NCI-H510A (cell line): ENCODE results near the gene AKAP7.

Source experiments
- DNase-seq: peaks from one replicate; lab custom pipeline; 2025; lab: John Stamatoyannopoulos, UW

Gene AKAP7

GRCh38 chr6:131205481-131206244 lies 70.4 kb downstream of the AKAP7 start:
- no peak for DNase-seq

DNA sequence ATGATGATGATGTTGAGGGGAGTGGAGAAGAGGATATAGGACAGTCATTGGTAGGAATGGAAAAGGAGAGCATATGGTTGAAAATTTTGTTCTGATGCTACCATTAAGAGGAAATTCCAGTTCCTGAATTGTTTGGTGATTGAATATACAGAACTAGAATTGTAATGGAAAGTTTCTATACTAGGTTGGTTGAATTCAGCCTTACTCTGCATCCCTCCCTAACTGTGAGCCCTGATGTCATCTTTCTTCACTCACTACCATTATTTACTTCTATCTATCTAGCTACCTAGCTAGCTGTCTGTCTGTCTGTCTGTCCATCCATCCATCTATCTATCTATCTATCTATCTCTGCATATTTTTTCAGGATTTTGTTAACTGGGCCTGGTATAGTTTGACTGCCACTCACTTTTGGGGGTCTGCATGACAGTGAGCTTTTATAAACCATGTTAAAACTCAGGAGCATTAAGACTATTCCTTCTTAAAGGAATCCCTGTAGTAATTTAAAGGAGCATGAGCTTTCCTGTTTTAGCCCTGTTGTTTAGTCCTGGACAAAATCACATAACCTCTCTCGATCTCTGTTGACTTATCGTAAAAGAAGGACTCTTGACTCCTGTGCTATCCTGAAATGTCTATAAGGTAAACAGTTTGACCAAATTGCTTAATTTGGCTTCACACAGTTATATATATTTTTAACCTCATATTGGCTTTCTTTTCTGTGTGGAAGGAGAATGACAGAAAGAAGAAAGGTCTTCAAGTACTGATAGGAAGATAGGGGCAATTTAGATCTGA lies 71.4 kb downstream of the AKAP7 start:
- no peak for DNase-seq

DNA sequence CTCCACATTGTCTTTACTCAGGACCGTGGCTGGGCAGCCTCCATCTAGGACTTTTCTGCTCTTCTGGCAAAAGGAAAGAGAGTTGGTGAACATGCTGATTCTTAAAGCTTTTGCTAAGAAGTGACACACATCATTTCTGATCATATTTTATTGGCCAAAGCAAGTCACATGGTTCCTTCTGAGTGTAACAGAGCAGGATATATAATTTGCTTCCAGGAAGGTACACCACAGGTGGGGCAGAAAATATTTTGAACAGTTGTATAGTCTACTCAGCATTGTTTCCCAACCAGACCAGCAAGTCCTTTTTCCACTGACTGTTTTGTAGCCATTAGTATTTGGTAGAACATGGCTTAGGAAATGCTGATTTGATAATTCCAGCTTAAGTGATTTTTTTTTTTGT lies 73.5 kb downstream of the AKAP7 start:
- no peak for DNase-seq

DNA sequence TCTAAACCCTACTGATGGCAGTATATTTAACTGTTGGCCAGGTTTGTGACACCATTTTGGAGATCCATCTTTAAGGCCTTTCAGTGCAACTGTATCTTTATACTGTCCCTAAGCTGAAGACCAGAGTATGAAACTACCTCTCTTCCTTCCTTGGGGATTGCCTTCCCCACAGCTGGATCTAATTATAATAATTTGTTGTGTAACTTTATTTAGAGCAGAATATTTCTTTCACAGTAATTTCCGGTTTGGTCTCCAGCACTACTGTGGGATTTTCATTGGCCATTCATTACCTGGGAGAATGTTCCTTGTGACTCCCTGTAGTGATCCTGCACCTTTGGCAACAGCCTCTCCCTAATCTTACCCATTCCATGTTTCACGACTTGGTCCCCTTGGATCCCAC lies 75.2 kb downstream of the AKAP7 start:
- DNase-seq: no peak

DNA sequence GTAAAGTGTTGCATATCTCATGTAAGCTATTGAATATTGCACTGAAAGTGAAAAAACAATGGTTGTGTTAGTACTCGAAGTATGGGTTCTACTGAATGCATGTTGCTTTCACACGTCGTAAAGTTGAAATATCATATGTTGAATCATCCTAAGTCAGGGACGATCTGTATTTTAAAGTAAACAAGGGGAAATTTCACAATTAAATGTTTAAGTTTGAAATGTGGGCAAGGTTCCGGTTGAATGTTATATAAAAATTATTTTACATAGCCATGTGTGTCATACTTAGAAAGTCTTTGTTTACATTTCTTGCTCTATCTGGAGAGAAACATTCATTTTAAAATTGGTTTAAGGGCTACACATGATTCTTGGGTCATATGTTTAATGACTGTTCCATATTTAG lies 76.8 kb downstream of the AKAP7 start:
- no peak for DNase-seq

DNA sequence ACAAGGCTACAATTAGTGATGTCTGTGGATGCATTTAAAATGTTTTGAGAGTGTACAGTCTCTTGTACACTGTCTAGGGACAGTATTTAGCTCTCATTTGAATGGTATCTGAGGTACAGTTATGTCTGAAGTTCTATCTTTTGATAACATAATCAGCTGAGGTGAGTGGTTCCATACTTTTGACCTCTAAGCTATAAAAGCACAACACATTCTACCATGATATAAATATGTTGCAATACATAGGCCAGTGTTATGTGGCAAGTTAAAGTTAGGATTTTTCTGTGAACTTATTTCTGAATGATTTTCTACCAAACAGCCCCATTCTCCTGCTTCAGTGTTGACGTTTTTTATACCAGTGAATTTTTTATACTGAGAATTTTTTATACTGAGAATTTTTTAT lies 77.6 kb downstream of the AKAP7 start:
- DNase-seq: no peak

- no peak for DNase-seq
These were observed 78.3 kb downstream of the AKAP7 start for GRCh38 chr6:131213501-131213990.

GRCh38 chr6:131215219-131215618 lies 80.0 kb downstream of the AKAP7 start:
- no peak for DNase-seq

DNA sequence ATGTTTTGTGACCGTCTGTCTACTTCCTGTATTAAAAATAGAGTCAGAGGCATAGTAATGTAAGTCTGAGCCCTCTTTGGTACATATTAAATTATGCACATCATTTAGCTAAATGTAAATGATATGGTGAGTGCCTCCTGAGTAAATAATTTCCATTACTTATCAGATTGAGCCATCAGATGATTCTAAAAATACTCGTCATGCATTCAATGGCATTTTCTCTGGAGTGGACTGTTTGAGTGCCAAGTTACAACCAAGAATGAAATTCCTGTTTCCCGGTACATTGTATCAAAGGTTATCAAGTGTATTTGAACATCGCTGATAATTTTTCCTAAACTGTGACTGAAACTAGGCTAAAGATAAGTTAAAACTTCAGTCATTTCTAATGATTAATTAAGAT lies 81.0 kb downstream of the AKAP7 start:
- DNase-seq: no peak

GRCh38 chr6:131222773-131223172 lies 87.5 kb downstream of the AKAP7 start:
- no peak for DNase-seq

DNA sequence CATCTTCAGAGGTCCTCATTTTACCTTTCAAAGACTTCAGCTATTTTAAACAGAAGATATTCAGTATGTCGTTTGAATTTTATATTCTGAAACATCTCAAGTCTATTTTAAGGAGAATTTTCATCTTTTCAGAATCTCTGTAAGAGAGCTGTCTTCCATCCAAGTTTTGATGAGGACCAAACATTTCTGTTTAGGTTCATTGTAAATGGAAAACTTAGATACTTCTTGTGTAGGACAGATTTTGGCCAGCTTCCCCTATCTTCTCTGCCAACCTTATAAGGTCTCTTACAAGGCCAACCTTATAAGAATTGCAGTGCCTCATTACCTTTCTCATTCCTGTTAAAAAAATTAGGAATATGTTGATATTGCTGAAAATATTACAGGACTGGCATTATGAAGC lies 88.1 kb downstream of the AKAP7 start:
- DNase-seq: no peak

DNA sequence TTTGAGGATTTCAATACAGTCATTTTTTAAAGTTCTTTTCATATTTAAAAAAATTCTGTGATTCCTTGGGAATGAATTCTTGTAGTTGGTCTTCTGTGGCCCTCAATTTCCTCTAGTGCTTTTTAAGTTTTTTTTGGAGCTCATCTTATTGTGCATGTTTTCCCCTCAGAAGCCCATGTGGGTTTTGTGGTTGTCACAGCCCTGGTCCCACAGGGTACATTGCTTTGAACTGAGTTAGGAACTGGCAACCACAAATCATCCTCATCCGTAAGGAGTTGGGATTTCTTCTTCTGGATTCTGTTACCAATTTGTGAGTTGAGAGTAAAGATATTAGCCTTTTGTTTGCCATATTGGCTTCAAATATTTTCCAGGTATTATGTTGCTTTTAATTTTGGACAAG lies 89.9 kb downstream of the AKAP7 start:
- DNase-seq: no peak

DNA sequence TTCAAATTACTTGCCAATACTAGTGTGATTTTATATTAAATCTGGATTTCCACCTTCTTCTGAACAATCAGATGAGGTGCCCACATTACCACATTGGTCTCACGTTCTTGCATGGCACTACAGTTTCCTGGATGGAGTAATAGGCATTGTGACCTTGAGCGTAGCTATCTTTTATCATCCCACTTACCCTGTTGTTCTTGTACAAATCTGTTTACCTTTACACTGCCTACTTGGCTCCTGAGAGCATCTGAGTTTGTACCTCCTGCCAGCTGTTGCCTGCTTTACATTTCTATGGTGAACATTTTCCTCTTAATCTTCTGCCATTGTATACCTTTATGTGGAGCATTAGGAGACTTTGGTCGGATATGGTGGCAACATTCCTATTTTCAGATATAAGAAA lies 90.7 kb downstream of the AKAP7 start:
- no peak for DNase-seq

- no peak for DNase-seq
These were observed 91.3 kb downstream of the AKAP7 start for GRCh38 chr6:131226459-131227157.

DNA sequence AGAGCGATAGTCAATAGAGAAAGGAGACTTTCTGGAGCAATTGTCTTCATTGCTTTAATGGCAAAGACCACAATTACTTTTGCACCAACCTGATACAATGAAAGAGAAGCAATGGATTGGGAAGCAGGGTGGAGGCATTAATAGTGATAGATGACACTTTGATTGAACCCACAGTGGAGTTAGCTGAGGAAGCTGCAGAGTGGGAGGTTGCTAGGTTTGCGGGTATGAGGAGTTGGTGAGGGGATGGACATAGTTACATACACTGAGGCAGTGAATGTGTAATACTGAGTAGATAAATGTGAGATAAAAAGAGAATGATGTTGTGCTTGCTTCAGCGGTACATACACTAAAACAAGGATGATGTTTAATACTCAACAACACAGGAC lies 91.9 kb downstream of the AKAP7 start:
- no peak for DNase-seq

GRCh38 chr6:131231103-131231502 lies 95.8 kb downstream of the AKAP7 start:
- DNase-seq: no peak

DNA sequence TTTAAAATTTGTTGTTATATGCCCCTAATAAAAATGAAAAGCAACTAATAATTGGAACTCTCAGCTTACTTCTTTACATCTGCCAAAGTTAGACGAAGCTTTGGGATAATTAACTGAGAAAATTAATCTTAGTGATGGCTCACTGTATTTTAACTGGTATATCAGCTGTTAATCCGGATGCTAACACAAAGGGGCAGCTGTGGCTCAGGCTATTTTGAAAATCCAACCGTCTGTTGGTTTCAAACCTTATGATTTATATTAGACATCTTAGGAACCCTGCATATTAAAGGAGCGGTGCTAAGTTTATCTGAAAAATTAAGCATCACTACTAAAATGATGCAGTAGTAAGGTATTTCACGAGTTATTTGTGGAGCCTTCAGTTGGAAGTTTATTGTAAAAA lies 96.6 kb downstream of the AKAP7 start:
- DNase-seq: no peak

DNA sequence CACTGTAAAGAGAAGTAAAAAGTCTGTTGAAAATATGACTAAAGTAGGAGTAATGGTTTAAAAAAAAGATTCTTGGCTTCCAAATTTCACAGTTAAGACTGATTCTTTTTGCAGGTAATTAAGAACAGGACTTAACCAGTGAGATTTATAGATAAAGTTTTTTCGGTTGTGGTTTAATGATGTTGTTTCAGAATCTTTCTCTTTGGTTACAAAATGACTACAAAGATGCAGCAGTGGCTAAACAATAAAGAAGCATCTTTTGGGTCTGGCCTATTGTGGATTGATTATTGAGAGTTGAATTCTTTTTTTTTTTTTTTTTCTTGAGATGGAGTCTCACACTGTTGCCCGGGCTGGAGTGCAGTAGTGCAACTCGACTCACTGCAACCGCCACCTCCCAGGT lies 109.7 kb downstream of the AKAP7 start:
- DNase-seq: no peak

DNA sequence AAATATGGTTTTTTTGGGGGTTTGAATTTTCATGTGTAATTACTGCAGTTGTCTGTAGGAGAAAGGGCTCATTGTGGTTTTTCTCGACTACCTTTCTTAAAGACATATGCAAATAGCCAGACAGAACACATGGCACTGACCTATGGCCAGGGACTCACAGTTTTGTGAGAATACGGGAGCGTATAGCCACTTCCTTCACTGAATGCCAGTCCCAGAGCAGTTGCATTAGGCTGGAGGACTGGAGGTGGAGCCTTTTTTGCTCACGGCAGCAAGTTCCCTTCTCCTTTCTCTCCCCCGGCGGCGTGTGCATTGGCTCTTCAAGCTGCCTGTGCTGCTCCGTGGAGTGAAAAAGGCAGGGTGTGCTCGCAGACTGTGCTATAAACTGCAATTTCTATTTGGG lies 114.9 kb downstream of the AKAP7 start:
- DNase-seq: no peak

DNA sequence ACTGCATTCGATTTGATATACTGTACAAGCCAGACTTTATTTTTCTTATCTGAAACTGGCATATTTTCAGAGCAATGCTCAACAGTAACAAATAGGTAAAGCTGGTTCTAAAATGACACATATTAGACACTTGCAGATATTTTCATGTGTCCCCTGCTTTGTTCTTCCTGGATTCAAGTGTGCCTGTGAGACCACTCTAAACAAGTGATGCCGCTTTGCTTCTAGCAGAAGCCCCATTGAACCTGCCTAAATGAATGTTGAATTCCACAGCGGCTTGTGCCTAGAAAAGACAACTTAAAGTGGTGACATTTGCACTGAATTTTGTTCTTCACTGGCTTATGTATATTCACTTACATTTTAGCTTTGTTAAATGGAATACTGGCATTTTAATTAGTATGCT lies 115.7 kb downstream of the AKAP7 start:
- no peak for DNase-seq

DNA sequence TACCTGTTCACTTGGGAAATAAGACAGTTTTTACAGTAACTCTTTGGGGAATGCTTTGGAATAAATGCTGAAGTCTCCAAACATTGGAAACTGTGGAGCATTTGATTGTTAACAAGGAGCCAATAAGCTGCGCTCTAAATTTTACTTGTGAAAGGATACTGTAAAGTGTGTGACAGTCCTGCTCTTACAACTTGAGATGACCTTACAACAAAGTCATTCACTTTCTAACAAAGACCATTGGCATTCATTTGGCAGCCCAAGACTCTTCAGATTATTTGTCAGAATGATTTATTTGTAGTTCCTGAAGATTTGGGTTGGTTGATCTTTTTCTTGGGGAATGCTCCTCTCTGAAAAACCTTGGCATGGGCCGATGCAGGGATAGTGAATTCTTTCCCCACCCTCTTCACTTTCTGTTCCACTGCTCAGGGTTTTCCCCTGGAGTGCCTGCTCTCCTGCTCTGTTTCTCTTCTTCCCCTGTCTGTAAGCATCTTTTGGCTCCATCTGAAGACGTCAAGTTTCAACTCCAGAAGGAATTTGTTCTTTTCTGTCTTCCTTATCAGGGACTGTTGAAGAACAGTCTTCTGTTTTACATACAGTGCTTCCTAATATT lies 116.4 kb downstream of the AKAP7 start:
- no peak for DNase-seq

- DNase-seq: no peak
These were observed 120.2 kb downstream of the AKAP7 start for GRCh38 chr6:131255434-131255833.
